ENCODE measurements around the gene SLC47A2. TPM values are rescaled to one million over a fixed set of nuclear protein-coding genes. Genes with fewer than 3 reads are reported as not detected.

Gene SLC47A2
- total and polyA plus RNA-seq, 2 of the 13 experiments (the other 11 are each of a cell fraction or from before 2014, with no cell fraction given) = 0.04 TPM; not detected in 1

- TF ChIP-seq, protein P1, sequence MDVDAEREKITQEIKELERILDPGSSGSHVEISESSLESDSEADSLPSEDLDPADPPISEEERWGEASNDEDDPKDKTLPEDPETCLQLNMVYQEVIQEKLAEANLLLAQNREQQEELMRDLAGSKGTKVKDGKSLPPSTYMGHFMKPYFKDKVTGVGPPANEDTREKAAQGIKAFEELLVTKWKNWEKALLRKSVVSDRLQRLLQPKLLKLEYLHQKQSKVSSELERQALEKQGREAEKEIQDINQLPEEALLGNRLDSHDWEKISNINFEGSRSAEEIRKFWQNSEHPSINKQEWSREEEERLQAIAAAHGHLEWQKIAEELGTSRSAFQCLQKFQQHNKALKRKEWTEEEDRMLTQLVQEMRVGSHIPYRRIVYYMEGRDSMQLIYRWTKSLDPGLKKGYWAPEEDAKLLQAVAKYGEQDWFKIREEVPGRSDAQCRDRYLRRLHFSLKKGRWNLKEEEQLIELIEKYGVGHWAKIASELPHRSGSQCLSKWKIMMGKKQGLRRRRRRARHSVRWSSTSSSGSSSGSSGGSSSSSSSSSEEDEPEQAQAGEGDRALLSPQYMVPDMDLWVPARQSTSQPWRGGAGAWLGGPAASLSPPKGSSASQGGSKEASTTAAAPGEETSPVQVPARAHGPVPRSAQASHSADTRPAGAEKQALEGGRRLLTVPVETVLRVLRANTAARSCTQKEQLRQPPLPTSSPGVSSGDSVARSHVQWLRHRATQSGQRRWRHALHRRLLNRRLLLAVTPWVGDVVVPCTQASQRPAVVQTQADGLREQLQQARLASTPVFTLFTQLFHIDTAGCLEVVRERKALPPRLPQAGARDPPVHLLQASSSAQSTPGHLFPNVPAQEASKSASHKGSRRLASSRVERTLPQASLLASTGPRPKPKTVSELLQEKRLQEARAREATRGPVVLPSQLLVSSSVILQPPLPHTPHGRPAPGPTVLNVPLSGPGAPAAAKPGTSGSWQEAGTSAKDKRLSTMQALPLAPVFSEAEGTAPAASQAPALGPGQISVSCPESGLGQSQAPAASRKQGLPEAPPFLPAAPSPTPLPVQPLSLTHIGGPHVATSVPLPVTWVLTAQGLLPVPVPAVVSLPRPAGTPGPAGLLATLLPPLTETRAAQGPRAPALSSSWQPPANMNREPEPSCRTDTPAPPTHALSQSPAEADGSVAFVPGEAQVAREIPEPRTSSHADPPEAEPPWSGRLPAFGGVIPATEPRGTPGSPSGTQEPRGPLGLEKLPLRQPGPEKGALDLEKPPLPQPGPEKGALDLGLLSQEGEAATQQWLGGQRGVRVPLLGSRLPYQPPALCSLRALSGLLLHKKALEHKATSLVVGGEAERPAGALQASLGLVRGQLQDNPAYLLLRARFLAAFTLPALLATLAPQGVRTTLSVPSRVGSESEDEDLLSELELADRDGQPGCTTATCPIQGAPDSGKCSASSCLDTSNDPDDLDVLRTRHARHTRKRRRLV (CRISPR knock-in tag; IDR thresholded peaks at IDR 0.05) = no peak
- peak; percentile 96 for TF ChIP-seq ZSCAN25 (CRISPR knock-in tag; IDR thresholded peaks at IDR 0.05)
- TF ChIP-seq SMC3 (IDR thresholded peaks at IDR 0.05; ENCODE audit: low read length) = no peak
- no peak for TF ChIP-seq TBL1XR1 (IDR thresholded peaks at IDR 0.05; ENCODE audit: borderline replicate concordance, low read length, partially characterized antibody)
- TF ChIP-seq MAFF (IDR thresholded peaks at IDR 0.05; ENCODE audit: low read depth, low read length) = no peak
- TF ChIP-seq GTF3A (CRISPR knock-in tag; conservative IDR thresholded peaks at IDR 0.05) = 0 out of 2 replicates have a peak, but pooled peaks have one; percentile 25
- TF ChIP-seq DPF2 (CRISPR knock-in tag; IDR thresholded peaks at IDR 0.05; ENCODE audit: borderline replicate concordance, low read depth) = no peak
- TF ChIP-seq TBX2 (CRISPR knock-in tag; IDR thresholded peaks at IDR 0.05; ENCODE audit: borderline replicate concordance) = 0 out of 2 replicates have a peak, but pooled peaks have one; percentile 35
- TF ChIP-seq ZNF839 (CRISPR knock-in tag; IDR thresholded peaks at IDR 0.05; ENCODE audit: borderline replicate concordance) = no peak
- no peak for TF ChIP-seq ZNF563 (CRISPR knock-in tag; IDR thresholded peaks at IDR 0.05)
- TF ChIP-seq DR1 (CRISPR knock-in tag; IDR thresholded peaks at IDR 0.05) = no peak
- TF ChIP-seq, protein P2, sequence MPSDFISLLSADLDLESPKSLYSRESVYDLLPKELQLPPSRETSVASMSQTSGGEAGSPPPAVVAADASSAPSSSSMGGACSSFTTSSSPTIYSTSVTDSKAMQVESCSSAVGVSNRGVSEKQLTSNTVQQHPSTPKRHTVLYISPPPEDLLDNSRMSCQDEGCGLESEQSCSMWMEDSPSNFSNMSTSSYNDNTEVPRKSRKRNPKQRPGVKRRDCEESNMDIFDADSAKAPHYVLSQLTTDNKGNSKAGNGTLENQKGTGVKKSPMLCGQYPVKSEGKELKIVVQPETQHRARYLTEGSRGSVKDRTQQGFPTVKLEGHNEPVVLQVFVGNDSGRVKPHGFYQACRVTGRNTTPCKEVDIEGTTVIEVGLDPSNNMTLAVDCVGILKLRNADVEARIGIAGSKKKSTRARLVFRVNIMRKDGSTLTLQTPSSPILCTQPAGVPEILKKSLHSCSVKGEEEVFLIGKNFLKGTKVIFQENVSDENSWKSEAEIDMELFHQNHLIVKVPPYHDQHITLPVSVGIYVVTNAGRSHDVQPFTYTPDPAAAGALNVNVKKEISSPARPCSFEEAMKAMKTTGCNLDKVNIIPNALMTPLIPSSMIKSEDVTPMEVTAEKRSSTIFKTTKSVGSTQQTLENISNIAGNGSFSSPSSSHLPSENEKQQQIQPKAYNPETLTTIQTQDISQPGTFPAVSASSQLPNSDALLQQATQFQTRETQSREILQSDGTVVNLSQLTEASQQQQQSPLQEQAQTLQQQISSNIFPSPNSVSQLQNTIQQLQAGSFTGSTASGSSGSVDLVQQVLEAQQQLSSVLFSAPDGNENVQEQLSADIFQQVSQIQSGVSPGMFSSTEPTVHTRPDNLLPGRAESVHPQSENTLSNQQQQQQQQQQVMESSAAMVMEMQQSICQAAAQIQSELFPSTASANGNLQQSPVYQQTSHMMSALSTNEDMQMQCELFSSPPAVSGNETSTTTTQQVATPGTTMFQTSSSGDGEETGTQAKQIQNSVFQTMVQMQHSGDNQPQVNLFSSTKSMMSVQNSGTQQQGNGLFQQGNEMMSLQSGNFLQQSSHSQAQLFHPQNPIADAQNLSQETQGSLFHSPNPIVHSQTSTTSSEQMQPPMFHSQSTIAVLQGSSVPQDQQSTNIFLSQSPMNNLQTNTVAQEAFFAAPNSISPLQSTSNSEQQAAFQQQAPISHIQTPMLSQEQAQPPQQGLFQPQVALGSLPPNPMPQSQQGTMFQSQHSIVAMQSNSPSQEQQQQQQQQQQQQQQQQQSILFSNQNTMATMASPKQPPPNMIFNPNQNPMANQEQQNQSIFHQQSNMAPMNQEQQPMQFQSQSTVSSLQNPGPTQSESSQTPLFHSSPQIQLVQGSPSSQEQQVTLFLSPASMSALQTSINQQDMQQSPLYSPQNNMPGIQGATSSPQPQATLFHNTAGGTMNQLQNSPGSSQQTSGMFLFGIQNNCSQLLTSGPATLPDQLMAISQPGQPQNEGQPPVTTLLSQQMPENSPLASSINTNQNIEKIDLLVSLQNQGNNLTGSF (CRISPR knock-in tag; IDR thresholded peaks at IDR 0.05) = no peak
- no peak for TF ChIP-seq NR3C1 (CRISPR knock-in tag; IDR thresholded peaks at IDR 0.05)
- TF ChIP-seq SIN3A (IDR thresholded peaks at IDR 0.05; ENCODE audit: borderline replicate concordance, low read depth, low read length) = no peak
- TF ChIP-seq DNMT1 (CRISPR knock-in tag; IDR thresholded peaks at IDR 0.05) = no peak
- no peak for TF ChIP-seq ZBTB20 (CRISPR knock-in tag; IDR thresholded peaks at IDR 0.05; ENCODE audit: borderline replicate concordance, low read depth)
- TF ChIP-seq HMG20A (CRISPR knock-in tag; IDR thresholded peaks at IDR 0.05; ENCODE audit: borderline replicate concordance) = 0 out of 2 replicates have a peak, but pooled peaks have one; percentile 29
- TF ChIP-seq ATRX (CRISPR knock-in tag; IDR thresholded peaks at IDR 0.05; ENCODE audit: borderline replicate concordance) = no peak
- no peak for TF ChIP-seq IRF2 (CRISPR knock-in tag; IDR thresholded peaks at IDR 0.05)
- no peak for TF ChIP-seq ZNF772 (CRISPR knock-in tag; IDR thresholded peaks at IDR 0.05)
- no peak for TF ChIP-seq FOXK2 (IDR thresholded peaks at IDR 0.05)
Observed at GRCh38 chr17:19703828-19704613, 12.4 kb downstream of the SLC47A2 start (continued).
